ENCODE data around the gene IFT81.
"Not testable (repeated sequence)": the region's sequence is repeated elsewhere in the genome, so short reads cannot be mapped to it uniquely, and the experiment has no call there.

IFT81 gene

DNA sequence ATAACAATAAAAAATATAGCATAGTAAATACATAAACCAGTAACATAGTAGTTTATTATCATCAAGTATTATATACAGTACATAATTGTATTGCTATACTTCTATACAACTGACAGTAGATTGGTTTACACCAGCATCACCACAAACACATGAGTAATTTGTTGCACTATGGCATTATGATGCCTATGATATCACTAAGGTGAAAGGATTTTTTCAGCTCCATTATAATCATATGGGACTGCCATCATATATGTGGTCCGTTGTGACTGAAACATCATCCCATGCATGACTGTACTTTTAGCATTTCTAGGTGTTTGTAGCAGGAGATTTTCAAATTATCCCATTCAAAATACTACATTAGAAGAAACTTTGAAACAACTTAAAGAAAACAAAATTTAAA lies 77.8 kb downstream of the IFT81 start:
- Histone ChIP-seq H4K20me1 (ENCODE audit: insufficient read depth) (no peaks in the 10 kb centered on the region), H3K79me2 (ENCODE audit: insufficient read depth, low read depth) (no peaks in the 10 kb centered on the region), H3K36me3 (ENCODE audit: insufficient read depth) (no peaks in the 10 kb centered on the region), H3K4me1 (ENCODE audit: low read depth, poor library complexity, severe bottlenecking) (peaks cover 11% of the 10 kb centered on the region), H3K4me2 (no peak overlapping the region), H3K27ac (no peak overlapping the region), H3K9ac (no peak overlapping the region), H3K27me3 (ENCODE audit: insufficient read depth, low read depth) (no peaks in the 10 kb centered on the region), H3K4me3 (IDR thresholded peaks at IDR 0.05; ENCODE audit: insufficient read depth, low read depth, low read length) (no peak overlapping the region), H2AFZ (ENCODE audit: low read depth) (no peak overlapping the region)
- TF ChIP-seq, protein P1, sequence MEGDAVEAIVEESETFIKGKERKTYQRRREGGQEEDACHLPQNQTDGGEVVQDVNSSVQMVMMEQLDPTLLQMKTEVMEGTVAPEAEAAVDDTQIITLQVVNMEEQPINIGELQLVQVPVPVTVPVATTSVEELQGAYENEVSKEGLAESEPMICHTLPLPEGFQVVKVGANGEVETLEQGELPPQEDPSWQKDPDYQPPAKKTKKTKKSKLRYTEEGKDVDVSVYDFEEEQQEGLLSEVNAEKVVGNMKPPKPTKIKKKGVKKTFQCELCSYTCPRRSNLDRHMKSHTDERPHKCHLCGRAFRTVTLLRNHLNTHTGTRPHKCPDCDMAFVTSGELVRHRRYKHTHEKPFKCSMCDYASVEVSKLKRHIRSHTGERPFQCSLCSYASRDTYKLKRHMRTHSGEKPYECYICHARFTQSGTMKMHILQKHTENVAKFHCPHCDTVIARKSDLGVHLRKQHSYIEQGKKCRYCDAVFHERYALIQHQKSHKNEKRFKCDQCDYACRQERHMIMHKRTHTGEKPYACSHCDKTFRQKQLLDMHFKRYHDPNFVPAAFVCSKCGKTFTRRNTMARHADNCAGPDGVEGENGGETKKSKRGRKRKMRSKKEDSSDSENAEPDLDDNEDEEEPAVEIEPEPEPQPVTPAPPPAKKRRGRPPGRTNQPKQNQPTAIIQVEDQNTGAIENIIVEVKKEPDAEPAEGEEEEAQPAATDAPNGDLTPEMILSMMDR (conservative IDR thresholded peaks at IDR 0.05; ENCODE audit: low read depth, low read length) = no peak

DNA sequence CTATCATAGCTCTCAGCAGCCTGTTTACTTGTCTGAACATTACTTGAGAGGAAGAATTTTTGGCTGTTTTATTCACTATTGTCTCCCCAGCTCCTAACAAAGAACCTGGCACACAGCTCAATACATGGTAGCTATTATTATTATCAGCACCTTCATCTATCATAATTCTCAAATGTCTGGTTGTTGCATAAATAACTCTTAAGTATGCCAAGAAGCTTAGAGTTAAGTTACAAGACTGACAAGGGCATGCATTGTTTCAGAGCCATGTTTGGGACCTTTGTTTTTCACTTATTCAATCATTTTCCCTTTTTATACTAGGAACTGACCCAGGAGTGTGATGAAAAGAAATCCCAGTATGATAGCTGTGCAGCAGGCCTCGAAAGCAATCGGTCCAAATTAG lies 79.4 kb downstream of the IFT81 start:
- Histone ChIP-seq H2AFZ (ENCODE audit: low read depth) (no peak overlapping the region), H3K4me3 (IDR thresholded peaks at IDR 0.05; ENCODE audit: insufficient read depth, low read depth, low read length) (no peak overlapping the region), H3K9ac (no peak overlapping the region), H3K27me3 (ENCODE audit: insufficient read depth, low read depth) (no peaks in the 10 kb centered on the region), H3K4me1 (ENCODE audit: low read depth, poor library complexity, severe bottlenecking) (peaks cover 11% of the 10 kb centered on the region), H3K4me2 (no peak overlapping the region), H3K27ac (no peak overlapping the region), H3K79me2 (ENCODE audit: insufficient read depth, low read depth) (no peaks in the 10 kb centered on the region), H3K36me3 (ENCODE audit: insufficient read depth) (no peaks in the 10 kb centered on the region), H4K20me1 (ENCODE audit: insufficient read depth) (no peaks in the 10 kb centered on the region)
- TF ChIP-seq, protein P1 (conservative IDR thresholded peaks at IDR 0.05; ENCODE audit: low read depth, low read length) = no peak

DNA sequence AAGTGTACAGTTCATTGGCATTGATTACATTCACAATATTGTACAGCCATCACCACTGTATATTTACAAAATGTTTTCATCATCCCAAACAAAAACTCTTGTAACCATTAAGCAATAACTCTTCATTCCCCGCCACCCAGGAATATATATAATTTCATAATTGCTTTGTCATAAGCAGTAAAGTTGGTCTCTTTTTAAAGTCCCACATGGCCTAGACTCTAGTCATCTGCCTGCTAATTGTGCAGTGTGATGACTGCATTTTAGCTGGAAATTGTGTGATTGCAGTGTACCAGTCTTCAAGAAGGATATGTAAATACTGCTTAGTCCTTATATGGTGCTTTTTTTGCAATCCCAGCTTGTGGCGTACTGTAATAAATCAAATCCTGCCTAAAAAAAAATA lies 81.8 kb downstream of the IFT81 start:
- H4K20me1 ChIP-seq (ENCODE audit: insufficient read depth) = no peaks in the 10 kb centered on the region
- H2AFZ ChIP-seq (ENCODE audit: low read depth) = no peak overlapping the region
- no peaks in the 10 kb centered on the region for H3K27me3 ChIP-seq (ENCODE audit: insufficient read depth, low read depth)
- no peak overlapping the region for H3K9ac ChIP-seq
- TF ChIP-seq, protein P1 (conservative IDR thresholded peaks at IDR 0.05; ENCODE audit: low read depth, low read length) = no peak
- H3K4me2 ChIP-seq = no peak overlapping the region
- H3K79me2 ChIP-seq (ENCODE audit: insufficient read depth, low read depth) = no peaks in the 10 kb centered on the region
- H3K27ac ChIP-seq = no peak overlapping the region
- no peaks in the 10 kb centered on the region for H3K36me3 ChIP-seq (ENCODE audit: insufficient read depth)
- H3K4me3 ChIP-seq (IDR thresholded peaks at IDR 0.05; ENCODE audit: insufficient read depth, low read depth, low read length) = no peak overlapping the region
- no peaks in the 10 kb centered on the region for H3K4me1 ChIP-seq (ENCODE audit: low read depth, poor library complexity, severe bottlenecking)

DNA sequence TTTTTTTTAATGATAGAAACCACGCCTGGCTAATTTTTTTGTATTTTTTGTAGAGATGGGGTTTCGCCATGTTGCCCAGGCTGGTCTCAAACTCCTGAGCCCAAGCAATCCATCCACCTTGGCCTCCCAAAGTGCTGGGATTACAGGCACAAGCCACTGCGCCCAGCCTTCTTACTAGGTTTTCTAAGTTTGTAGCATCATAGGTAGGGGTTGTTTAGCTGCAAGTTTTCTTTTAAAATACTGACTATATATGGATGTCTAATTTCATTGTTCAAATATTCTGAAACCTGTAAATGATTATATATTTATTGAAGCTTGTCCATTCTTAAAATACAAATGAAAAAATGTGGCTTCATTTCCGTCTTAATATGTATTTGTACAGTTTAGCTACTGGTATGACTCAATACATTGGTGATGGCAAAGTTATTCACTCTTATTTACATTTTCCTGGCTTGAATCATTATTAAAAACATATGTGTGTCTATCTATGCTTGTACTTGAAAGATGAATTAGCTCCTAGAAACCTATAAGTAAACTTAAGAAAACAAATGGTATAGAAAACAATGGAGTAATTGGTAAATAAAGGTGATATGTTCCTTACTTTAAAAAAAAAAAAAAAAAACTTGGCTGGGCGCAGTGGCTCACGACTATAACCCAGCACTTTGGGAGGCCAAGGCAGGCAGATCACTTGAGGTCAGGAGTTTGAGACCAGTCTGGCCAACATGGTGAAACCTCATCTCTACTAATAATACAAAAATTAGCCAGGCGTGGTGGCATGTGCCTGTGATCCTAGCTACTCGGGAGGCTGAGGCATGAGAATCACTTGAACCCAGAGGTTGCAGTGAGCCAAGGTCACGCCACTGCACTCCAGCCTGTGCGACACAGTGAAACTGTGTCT lies 87.7 kb downstream of the IFT81 start:
- H2AFZ ChIP-seq (ENCODE audit: low read depth); H4K20me1 ChIP-seq (ENCODE audit: insufficient read depth); H3K36me3 ChIP-seq (ENCODE audit: insufficient read depth); H3K9ac ChIP-seq; H3K27ac ChIP-seq; H3K4me3 ChIP-seq (IDR thresholded peaks at IDR 0.05; ENCODE audit: insufficient read depth, low read depth, low read length); H3K79me2 ChIP-seq (ENCODE audit: insufficient read depth, low read depth); H3K4me2 ChIP-seq; H3K27me3 ChIP-seq (ENCODE audit: insufficient read depth, low read depth); H3K4me1 ChIP-seq (ENCODE audit: low read depth, poor library complexity, severe bottlenecking): not testable (repeated sequence)

DNA sequence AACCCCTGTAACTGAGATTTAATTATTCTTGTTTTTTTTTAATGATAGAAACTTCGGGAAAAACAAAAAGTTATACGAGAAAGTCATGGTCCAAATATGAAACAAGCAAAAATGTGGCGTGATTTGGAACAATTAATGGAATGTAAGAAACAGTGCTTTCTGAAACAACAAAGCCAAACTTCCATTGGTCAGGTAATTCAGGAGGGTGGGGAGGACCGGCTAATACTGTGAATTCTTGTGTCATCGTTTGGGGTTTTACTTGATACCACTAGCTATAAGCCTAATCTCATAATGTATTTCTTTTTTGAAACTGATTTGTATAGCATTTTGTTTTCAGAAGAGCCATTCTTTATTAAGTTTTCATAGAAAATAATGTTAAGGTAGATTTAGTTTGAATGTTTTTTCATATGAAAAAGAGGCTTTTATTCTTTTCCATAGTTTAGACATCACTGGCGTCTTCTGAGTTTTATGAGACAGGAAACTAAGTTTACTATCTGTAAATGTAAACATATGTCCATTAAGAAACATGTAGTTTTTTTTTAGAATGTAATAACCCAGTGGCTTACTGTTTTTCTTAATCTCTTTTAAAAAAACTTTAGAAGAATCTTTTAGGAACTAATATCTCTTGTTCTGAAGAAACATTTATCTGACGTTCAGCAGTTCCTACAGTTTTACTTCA lies 94.0 kb downstream of the IFT81 start:
- H3K27ac ChIP-seq = no peak overlapping the region
- no peaks in the 10 kb centered on the region for H3K36me3 ChIP-seq (ENCODE audit: insufficient read depth)
- H4K20me1 ChIP-seq (ENCODE audit: insufficient read depth) = no peaks in the 10 kb centered on the region
- TF ChIP-seq, protein P1 (conservative IDR thresholded peaks at IDR 0.05; ENCODE audit: low read depth, low read length) = no peak
- H3K27me3 ChIP-seq (ENCODE audit: insufficient read depth, low read depth) = no peaks in the 10 kb centered on the region
- H3K79me2 ChIP-seq (ENCODE audit: insufficient read depth, low read depth) = no peaks in the 10 kb centered on the region
- no peak overlapping the region for H3K9ac ChIP-seq
- no peak overlapping the region for H2AFZ ChIP-seq (ENCODE audit: low read depth)
- H3K4me3 ChIP-seq (IDR thresholded peaks at IDR 0.05; ENCODE audit: insufficient read depth, low read depth, low read length) = no peak overlapping the region
- H3K4me1 ChIP-seq (ENCODE audit: low read depth, poor library complexity, severe bottlenecking) = no peaks in the 10 kb centered on the region
- no peak overlapping the region for H3K4me2 ChIP-seq

All from KMS-11 (cell line).